Bronchial epithelial cell (primary cell): ENCODE results near the gene GLP2R. TPM values are rescaled to one million over a fixed set of nuclear protein-coding genes. Genes with fewer than 3 reads are reported as not detected.

ENCODE experiments used
- DNase-seq: peaks from one replicate; pipeline ENCODE4 v3.0.0-alpha.2; 2010; ENCODE audit warnings: low read depth
- FAIRE-seq: peaks from 2 replicates; lab custom pipeline; 2011; peaks lifted over from hg19 to GRCh38; lab: Jason Lieb, UNC
- H3K27me3 ChIP-seq: 2 replicates; pipeline ENCODE4 v1.5.1; 2011; ENCODE audit warnings: low read length; ENCODE audit not compliant: control insufficient read depth, insufficient read depth
- H3K36me3 ChIP-seq: 2 replicates; pipeline ENCODE4 v1.5.1; 2011; ENCODE audit warnings: low read length; ENCODE audit not compliant: control insufficient read depth, insufficient read depth
- H3K4me3 ChIP-seq: 2 replicates; pipeline ENCODE4 v1.5.1; 2011; ENCODE audit warnings: mild to moderate bottlenecking, low read depth, low read length, control low read depth
- total RNA-seq: library from RNA; depleted of rRNA; stranded (reverse); fragments of >200 nt; gene quantifications from 2 replicates; pipeline ENCODE4 v1.2.1, GENCODE V29; 2014
- TF ChIP-seq, protein P1 (sequence below): IDR thresholded peaks from 2 replicates; pipeline ENCODE4 v1.5.1; 2011; ENCODE audit warnings: mild to moderate bottlenecking, moderate library complexity, low read length, control low read depth, inconsistent platforms; ENCODE audit not compliant: insufficient read depth, severe bottlenecking

The GLP2R gene
- total RNA-seq, 1 donor from 2014 or later, result under 0.01 TPM

- Histone ChIP-seq H3K27me3 (no peaks in the 10 kb centered on the region), H3K36me3 (no peaks in the 10 kb centered on the region), H3K4me3 (no peak overlapping the region)
- FAIRE-seq, result no peak
- TF ChIP-seq, protein P1, sequence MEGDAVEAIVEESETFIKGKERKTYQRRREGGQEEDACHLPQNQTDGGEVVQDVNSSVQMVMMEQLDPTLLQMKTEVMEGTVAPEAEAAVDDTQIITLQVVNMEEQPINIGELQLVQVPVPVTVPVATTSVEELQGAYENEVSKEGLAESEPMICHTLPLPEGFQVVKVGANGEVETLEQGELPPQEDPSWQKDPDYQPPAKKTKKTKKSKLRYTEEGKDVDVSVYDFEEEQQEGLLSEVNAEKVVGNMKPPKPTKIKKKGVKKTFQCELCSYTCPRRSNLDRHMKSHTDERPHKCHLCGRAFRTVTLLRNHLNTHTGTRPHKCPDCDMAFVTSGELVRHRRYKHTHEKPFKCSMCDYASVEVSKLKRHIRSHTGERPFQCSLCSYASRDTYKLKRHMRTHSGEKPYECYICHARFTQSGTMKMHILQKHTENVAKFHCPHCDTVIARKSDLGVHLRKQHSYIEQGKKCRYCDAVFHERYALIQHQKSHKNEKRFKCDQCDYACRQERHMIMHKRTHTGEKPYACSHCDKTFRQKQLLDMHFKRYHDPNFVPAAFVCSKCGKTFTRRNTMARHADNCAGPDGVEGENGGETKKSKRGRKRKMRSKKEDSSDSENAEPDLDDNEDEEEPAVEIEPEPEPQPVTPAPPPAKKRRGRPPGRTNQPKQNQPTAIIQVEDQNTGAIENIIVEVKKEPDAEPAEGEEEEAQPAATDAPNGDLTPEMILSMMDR, result no peak
- DNase-seq, result no peak
Measured at GRCh38 chr17:9860851-9861250, 35.1 kb downstream of the GLP2R start.

- no peak for DNase-seq
- no peaks in the 10 kb centered on the region for H3K27me3 ChIP-seq
- H3K36me3 ChIP-seq, result no peaks in the 10 kb centered on the region
- FAIRE-seq, result no peak
- no peak overlapping the region for H3K4me3 ChIP-seq
- TF ChIP-seq, protein P1, result no peak
Measured at GRCh38 chr17:9862220-9862619, 36.5 kb downstream of the GLP2R start.

- no peak overlapping the region for H3K4me3 ChIP-seq
- DNase-seq, result no peak
- H3K27me3 ChIP-seq, result no peaks in the 10 kb centered on the region
- TF ChIP-seq, protein P1, result no peak
- no peak for FAIRE-seq
- no peaks in the 10 kb centered on the region for H3K36me3 ChIP-seq
Measured at GRCh38 chr17:9862949-9863348, 37.2 kb downstream of the GLP2R start.

- FAIRE-seq (no peak), DNase-seq (no peak)
- H3K27me3 ChIP-seq, result no peaks in the 10 kb centered on the region
- no peak overlapping the region for H3K4me3 ChIP-seq
- H3K36me3 ChIP-seq, result no peaks in the 10 kb centered on the region
- TF ChIP-seq, protein P1, result no peak
Measured at GRCh38 chr17:9865586-9865985, 39.9 kb downstream of the GLP2R start.

GRCh38 chr17:9868552-9868951 is 42.8 kb downstream of the GLP2R start:
- TF ChIP-seq, protein P1, result no peak
- H3K36me3 ChIP-seq, result no peaks in the 10 kb centered on the region
- FAIRE-seq, result no peak
- H3K27me3 ChIP-seq, result no peaks in the 10 kb centered on the region
- no peak for DNase-seq
- H3K4me3 ChIP-seq, result no peak overlapping the region

GRCh38 chr17:9872852-9873251 is 47.1 kb downstream of the GLP2R start:
- TF ChIP-seq, protein P1, result no peak
- Histone ChIP-seq H3K27me3 (no peaks in the 10 kb centered on the region), H3K4me3 (no peak overlapping the region), H3K36me3 (no peaks in the 10 kb centered on the region)
- FAIRE-seq, result no peak
- no peak for DNase-seq
